GM19452 (cell line): Measurements from ENCODE around the gene IBA57.
A peak's percentile ranks its signal among the peaks of the same experiment; 100 is the strongest.

Source experiments
- ATAC-seq: cut with Tn5 transposase; IDR thresholded peaks from one replicate; pipeline ENCODE4 v1.9.1; 2021; ENCODE audit not compliant: unreplicated experiment

IBA57 gene

GRCh38 chr1:228165372-228166169 is at the start of gene IBA57:
TSS of gene IBA57 (plus strand) at chr1:228165804. CDS start at chr1:228165817, 13 bp downstream.
- peak; percentile 84 for ATAC-seq

GRCh38 chr1:228117335-228117734 is 48.3 kb upstream of the IBA57 start:
- no peak for ATAC-seq

- no peak for ATAC-seq
These were observed 47.6 kb upstream of the IBA57 start for GRCh38 chr1:228118040-228118439.

- no peak for ATAC-seq
These were observed 45.3 kb upstream of the IBA57 start for GRCh38 chr1:228120351-228120750.

GRCh38 chr1:228120857-228121489 is 44.6 kb upstream of the IBA57 start:
- ATAC-seq = no peak

GRCh38 chr1:228122921-228123441 is 42.6 kb upstream of the IBA57 start:
- no peak for ATAC-seq

- ATAC-seq = no peak
These were observed 42.1 kb upstream of the IBA57 start for GRCh38 chr1:228123505-228123904.

GRCh38 chr1:228125185-228125584 is 40.4 kb upstream of the IBA57 start:
- no peak for ATAC-seq

GRCh38 chr1:228131766-228132165 is 33.8 kb upstream of the IBA57 start:
- no peak for ATAC-seq

- no peak for ATAC-seq
These were observed 31.0 kb upstream of the IBA57 start for GRCh38 chr1:228134591-228134990.

GRCh38 chr1:228136901-228137300 is 28.7 kb upstream of the IBA57 start:
- no peak for ATAC-seq

GRCh38 chr1:228139406-228139930 is 26.1 kb upstream of the IBA57 start:
- ATAC-seq = no peak

- peak; percentile 90 for ATAC-seq
These were observed 25.5 kb upstream of the IBA57 start, which contains the start of gene GUK1 for GRCh38 chr1:228139931-228140723. TSS of gene GUK1 (plus strand) at chr1:228140279. CDS start at chr1:228140303, 24 bp downstream.

GRCh38 chr1:228140724-228141225 is 24.8 kb upstream of the IBA57 start:
- ATAC-seq = no peak

GRCh38 chr1:228141226-228142044 is 24.2 kb upstream of the IBA57 start:
- no peak for ATAC-seq

- ATAC-seq = no peak
These were observed 23.4 kb upstream of the IBA57 start for GRCh38 chr1:228142155-228142691.

GRCh38 chr1:228142701-228143136 is 22.9 kb upstream of the IBA57 start:
- ATAC-seq = no peak

- no peak for ATAC-seq
These were observed 22.0 kb upstream of the IBA57 start for GRCh38 chr1:228143480-228144192.
